OCI-LY7 (cell line): ENCODE measurements around the gene PSD4.
"Not testable (repeated sequence)": the region's sequence is repeated elsewhere in the genome, so short reads cannot be mapped to it uniquely, and the experiment has no call there.

Source experiments
- EZH2phosphoT487 ChIP-seq: fragments of 200-600 bp; sonication (generic); IDR thresholded peaks from 2 replicates; pipeline ENCODE4 v1.6.1; 2018; ENCODE audit warnings: low read depth, borderline replicate concordance, mild to moderate bottlenecking, mixed run types, antibody characterized with exemption, low read length, moderate library complexity, mixed read lengths
- TF ChIP-seq, protein P1 (sequence below): fragments of 200-600 bp; sonication (generic); conservative IDR thresholded peaks from 2 replicates; pipeline ENCODE4 v1.5.1; 2014; ENCODE audit warnings: mild to moderate bottlenecking, antibody characterized with exemption, low read length, moderate library complexity, mixed read lengths

DNA sequence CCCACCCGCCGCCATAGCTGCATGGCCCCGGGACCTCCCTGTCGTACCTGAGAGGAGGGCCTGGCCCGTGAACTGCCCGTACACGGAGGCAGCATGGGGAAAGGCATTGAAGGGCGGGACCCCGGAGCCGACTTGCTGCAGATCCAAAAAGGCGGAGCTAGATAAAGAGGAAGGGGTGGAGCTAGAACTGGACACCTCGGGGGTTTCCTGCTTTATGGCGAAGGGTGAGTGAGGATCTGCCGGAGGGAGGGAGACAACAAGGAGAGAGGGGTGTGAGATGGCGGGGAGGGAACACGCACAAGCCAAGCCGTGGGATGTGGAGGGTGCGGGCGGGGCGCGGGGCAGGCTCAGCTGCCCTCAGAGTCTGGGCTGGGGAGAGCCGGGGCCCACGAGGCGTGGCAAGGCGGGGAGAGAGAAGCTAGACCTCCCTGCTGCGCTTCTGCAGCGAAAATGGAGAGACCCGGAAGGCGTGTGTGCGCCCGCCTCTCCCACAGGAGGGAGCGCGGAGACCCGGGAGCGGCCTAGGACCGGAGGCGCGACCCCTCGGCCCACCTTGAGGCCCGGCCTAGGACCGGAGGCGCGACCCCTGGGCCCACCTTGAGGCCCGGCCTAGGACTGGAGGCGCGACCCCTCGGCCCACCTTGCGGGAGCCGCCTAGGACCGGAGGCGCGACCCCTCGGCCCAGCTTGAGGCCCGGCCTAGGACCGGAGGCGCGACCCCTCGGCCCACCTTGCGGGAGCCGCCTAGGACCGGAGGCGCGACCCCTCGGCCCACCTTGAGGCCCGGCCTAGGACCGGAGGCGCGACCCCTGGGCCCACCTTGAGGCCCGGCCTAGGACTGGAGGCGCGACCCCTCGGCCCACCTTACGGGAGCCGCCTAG lies 61.8 kb downstream of the PSD4 start:
- TF ChIP-seq, protein P1, sequence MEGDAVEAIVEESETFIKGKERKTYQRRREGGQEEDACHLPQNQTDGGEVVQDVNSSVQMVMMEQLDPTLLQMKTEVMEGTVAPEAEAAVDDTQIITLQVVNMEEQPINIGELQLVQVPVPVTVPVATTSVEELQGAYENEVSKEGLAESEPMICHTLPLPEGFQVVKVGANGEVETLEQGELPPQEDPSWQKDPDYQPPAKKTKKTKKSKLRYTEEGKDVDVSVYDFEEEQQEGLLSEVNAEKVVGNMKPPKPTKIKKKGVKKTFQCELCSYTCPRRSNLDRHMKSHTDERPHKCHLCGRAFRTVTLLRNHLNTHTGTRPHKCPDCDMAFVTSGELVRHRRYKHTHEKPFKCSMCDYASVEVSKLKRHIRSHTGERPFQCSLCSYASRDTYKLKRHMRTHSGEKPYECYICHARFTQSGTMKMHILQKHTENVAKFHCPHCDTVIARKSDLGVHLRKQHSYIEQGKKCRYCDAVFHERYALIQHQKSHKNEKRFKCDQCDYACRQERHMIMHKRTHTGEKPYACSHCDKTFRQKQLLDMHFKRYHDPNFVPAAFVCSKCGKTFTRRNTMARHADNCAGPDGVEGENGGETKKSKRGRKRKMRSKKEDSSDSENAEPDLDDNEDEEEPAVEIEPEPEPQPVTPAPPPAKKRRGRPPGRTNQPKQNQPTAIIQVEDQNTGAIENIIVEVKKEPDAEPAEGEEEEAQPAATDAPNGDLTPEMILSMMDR: not testable (repeated sequence)
- not testable (repeated sequence) for TF ChIP-seq EZH2phosphoT487
